ENCODE data around the gene SLC17A3.

Gene SLC17A3

DNA sequence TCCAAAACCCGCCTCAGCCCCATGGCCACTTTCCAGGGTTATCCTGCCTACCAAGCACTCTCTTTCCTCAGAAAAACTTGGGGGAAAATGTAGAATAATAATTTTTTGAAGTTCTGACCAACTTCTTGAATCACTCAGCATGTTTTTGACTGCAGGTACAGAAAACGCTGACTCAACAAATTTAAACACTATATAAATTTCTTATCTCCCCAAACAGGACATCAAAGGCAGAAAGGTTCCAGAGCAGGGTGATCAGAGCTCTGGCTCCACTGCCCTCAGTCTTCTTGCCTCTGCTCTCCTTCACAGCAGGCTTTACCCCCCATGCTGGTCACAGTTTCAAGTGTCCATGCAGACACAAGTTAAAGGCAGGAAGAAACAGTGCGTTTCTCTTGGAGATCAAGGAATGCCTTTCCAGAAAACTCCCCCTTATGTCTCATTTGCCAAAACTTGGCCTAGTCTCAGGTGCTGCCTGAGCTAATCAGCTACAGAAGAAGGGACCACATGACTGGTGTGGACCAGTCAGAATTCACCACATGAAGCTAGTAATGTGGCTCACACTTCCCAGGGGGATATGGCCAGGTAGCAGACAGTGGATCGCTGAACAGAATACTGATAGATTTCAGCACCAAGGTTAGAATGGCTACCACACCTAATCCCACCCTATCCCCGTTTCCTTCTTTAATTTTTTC is 24.4 kb upstream of the SLC17A3 start:
- no peak overlapping the region for H3K4me3 ChIP-seq (ENCODE audit: low read depth, low read length)
- no peaks in the 10 kb centered on the region for H3K9me3 ChIP-seq (ENCODE audit: severe bottlenecking)
- TF ChIP-seq, protein P1, sequence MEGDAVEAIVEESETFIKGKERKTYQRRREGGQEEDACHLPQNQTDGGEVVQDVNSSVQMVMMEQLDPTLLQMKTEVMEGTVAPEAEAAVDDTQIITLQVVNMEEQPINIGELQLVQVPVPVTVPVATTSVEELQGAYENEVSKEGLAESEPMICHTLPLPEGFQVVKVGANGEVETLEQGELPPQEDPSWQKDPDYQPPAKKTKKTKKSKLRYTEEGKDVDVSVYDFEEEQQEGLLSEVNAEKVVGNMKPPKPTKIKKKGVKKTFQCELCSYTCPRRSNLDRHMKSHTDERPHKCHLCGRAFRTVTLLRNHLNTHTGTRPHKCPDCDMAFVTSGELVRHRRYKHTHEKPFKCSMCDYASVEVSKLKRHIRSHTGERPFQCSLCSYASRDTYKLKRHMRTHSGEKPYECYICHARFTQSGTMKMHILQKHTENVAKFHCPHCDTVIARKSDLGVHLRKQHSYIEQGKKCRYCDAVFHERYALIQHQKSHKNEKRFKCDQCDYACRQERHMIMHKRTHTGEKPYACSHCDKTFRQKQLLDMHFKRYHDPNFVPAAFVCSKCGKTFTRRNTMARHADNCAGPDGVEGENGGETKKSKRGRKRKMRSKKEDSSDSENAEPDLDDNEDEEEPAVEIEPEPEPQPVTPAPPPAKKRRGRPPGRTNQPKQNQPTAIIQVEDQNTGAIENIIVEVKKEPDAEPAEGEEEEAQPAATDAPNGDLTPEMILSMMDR (IDR thresholded peaks at IDR 0.05; ENCODE audit: low read depth, low read length), result no peak
- no peaks in the 10 kb centered on the region for H3K36me3 ChIP-seq
- no peak overlapping the region for H3K27ac ChIP-seq
- no peaks in the 10 kb centered on the region for H3K27me3 ChIP-seq (ENCODE audit: insufficient read depth, low read depth, severe bottlenecking)
- no peak for DNase-seq

DNA sequence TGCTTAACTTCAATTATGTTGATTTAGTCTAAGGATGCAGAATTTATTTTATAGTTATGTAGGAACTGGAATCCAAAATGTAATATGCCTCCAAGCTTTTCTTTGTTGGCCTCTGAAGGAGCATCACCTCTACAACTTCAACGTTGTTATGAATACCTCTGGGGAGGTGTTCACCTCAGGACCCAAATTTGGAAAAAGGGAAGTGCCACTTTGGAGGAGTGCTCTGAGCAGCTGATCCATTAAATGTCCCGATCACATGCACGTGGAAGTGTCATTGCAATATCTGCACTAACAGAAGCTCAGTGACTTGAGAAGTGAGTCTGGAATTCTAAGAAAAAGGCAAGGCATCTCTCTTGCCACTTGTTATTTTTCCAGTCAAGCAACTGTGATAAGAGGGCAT is 22.2 kb upstream of the SLC17A3 start:
- no peaks in the 10 kb centered on the region for H3K36me3 ChIP-seq
- no peak for DNase-seq

DNA sequence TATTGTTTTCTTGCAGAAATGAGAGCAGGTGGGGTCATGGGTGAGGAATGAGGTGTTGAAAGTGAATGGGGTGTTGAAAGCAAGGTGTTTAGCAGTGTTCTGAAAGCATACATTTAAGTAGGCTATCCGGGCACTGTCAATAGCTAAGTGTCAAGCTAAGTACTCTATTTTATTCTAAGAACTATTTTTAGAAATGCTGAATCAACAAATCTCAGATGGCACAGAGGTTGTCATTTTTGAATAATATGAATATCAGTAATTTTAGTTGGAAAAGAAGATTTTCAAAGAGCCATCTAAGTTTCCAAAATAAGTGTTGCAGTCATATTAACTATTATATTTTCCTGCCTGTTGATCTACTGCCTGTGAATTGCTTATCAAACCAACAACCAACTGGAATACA is 21.7 kb upstream of the SLC17A3 start:
- Histone ChIP-seq H3K9me3 (ENCODE audit: severe bottlenecking) (no peaks in the 10 kb centered on the region), H3K4me3 (ENCODE audit: low read depth, low read length) (no peak overlapping the region), H3K27ac (no peak overlapping the region), H3K36me3 (no peaks in the 10 kb centered on the region), H3K27me3 (ENCODE audit: insufficient read depth, low read depth, severe bottlenecking) (no peaks in the 10 kb centered on the region)
- no peak for DNase-seq
- TF ChIP-seq, protein P1 (IDR thresholded peaks at IDR 0.05; ENCODE audit: low read depth, low read length), result no peak

More for the DNA sequence above, 22.2 kb upstream of the SLC17A3 start:
- H3K4me3 ChIP-seq (ENCODE audit: low read depth, low read length), result no peak overlapping the region
- H3K27me3 ChIP-seq (ENCODE audit: insufficient read depth, low read depth, severe bottlenecking), result no peaks in the 10 kb centered on the region
- H3K9me3 ChIP-seq (ENCODE audit: severe bottlenecking), result no peaks in the 10 kb centered on the region
- no peak overlapping the region for H3K27ac ChIP-seq
- TF ChIP-seq, protein P1 (IDR thresholded peaks at IDR 0.05; ENCODE audit: low read depth, low read length), result no peak

DNA sequence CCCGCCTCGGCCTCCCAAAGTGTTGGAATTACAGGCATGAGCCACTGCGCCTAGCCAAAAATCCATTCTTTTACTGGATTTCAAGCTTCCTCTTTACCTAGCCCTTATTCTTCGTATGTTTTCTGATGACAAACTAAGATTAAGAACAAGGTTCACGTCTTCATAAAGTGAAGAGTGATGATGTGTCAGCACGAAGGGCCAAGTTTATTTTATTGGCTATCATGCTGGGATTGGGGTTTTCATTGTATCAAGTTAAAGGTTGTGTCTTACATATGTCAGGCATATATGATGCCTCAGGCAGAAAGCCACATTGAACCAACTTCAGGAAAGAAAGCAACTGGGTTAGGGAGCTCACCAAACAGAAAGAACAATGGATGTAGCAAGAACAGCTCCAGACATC is 19.7 kb upstream of the SLC17A3 start:
- Histone ChIP-seq H3K27ac (no peak overlapping the region), H3K4me3 (ENCODE audit: low read depth, low read length) (no peak overlapping the region), H3K27me3 (ENCODE audit: insufficient read depth, low read depth, severe bottlenecking) (no peaks in the 10 kb centered on the region), H3K9me3 (ENCODE audit: severe bottlenecking) (no peaks in the 10 kb centered on the region), H3K36me3 (no peaks in the 10 kb centered on the region)
- DNase-seq, result no peak
- TF ChIP-seq, protein P1 (IDR thresholded peaks at IDR 0.05; ENCODE audit: low read depth, low read length), result no peak

DNA sequence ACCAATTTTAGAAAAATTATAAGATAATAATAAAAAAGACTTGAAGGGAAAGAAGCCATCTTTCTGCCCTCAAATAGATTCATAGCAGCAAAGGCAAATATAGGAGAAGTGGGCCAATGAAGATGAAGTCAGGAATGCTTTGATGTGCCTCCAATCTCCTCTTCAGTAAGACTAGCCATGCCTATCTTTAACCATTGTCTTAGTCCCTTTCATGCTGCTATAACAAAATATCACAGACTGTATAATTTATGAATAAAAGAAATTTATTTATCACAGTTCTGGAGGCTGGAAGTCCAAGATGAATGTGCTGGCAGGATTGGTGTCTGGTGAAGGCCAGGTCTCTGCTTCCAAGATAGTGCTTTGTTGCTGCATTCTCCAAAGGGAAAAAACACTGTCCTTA is 18.8 kb upstream of the SLC17A3 start:
- H3K9me3 ChIP-seq (ENCODE audit: severe bottlenecking), result no peaks in the 10 kb centered on the region
- H3K4me3 ChIP-seq (ENCODE audit: low read depth, low read length), result no peak overlapping the region
- H3K27me3 ChIP-seq (ENCODE audit: insufficient read depth, low read depth, severe bottlenecking), result no peaks in the 10 kb centered on the region
- H3K27ac ChIP-seq, result no peak overlapping the region
- no peaks in the 10 kb centered on the region for H3K36me3 ChIP-seq
- TF ChIP-seq, protein P1 (IDR thresholded peaks at IDR 0.05; ENCODE audit: low read depth, low read length), result no peak
- no peak for DNase-seq

Measured in WERI-Rb-1 (cell line).